SU-DHL-6 (cell line): ENCODE data around the gene KLHDC7B.

Experiments
- H2AFZ ChIP-seq: fragments of 200-600 bp; sonication (generic); 2 replicates; pipeline ENCODE4 v1.6.1; 2014; ENCODE audit warnings: low read depth, mild to moderate bottlenecking, moderate library complexity, mixed read lengths, antibody characterized with exemption, low read length; ENCODE audit not compliant: severe bottlenecking
- H3F3A ChIP-seq: fragments of 200-600 bp; shearing (Covaris generic); 2 replicates; pipeline ENCODE4 v1.6.0; 2016; ENCODE audit warnings: antibody characterized with exemption, mild to moderate bottlenecking; ENCODE audit not compliant: insufficient read depth
- H3K27ac ChIP-seq: fragments of 200-600 bp; sonication (generic); 2 replicates; pipeline ENCODE4 v1.5.1; 2016; ENCODE audit warnings: low read depth, mild to moderate bottlenecking, low read length, moderate library complexity, mixed read lengths
- H3K27me3 ChIP-seq: fragments of 200-600 bp; sonication (generic), shearing (Covaris generic); 2 replicates; pipeline ENCODE4 v1.6.0; 2014; ENCODE audit warnings: mild to moderate bottlenecking, low read length
- H3K36me3 ChIP-seq: fragments of 200-600 bp; sonication (generic); 2 replicates; pipeline ENCODE4 v1.6.1; 2014; ENCODE audit warnings: mild to moderate bottlenecking, low read length, mixed read lengths
- H3K4me2 ChIP-seq: fragments of 300-600, 200-600 bp; shearing (Covaris generic), sonication (generic); 2 replicates; pipeline ENCODE4 v1.6.0; 2014; ENCODE audit warnings: low read length, low read depth, mild to moderate bottlenecking; ENCODE audit not compliant: poor library complexity, severe bottlenecking
- H3K4me3 ChIP-seq: fragments of 200-600 bp; sonication (generic); 2 replicates; pipeline ENCODE4 v1.5.1; 2014; ENCODE audit warnings: antibody characterized with exemption, low read length, mild to moderate bottlenecking, mixed read lengths; ENCODE audit not compliant: insufficient read depth, poor library complexity, severe bottlenecking
- H3K79me2 ChIP-seq: fragments of 200-600 bp; sonication (generic); 2 replicates; pipeline ENCODE4 v1.6.1; 2014; ENCODE audit warnings: mild to moderate bottlenecking, low read length, moderate library complexity; ENCODE audit not compliant: insufficient read depth
- H3K9ac ChIP-seq: fragments of 200-600 bp; sonication (generic); 2 replicates; pipeline ENCODE4 v1.7.0; 2014; ENCODE audit warnings: mild to moderate bottlenecking, low read length
- H3K9me2 ChIP-seq: fragments of 200-600 bp; sonication (generic); replicated peaks from 2 replicates; pipeline ENCODE4 v1.6.1; 2014; ENCODE audit warnings: low read length; ENCODE audit not compliant: insufficient read depth
- H3K9me3 ChIP-seq: fragments of 200-600 bp; sonication (generic); 2 replicates; pipeline ENCODE4 v1.6.1; 2014; ENCODE audit warnings: low read length, mixed read lengths; ENCODE audit not compliant: insufficient read depth
- H4K20me1 ChIP-seq: fragments of 200-600 bp; sonication (generic); 2 replicates; pipeline ENCODE4 v1.6.1; 2014; ENCODE audit warnings: low read depth, mild to moderate bottlenecking, antibody characterized with exemption, low read length, moderate library complexity, mixed read lengths
- EZH2phosphoT487 ChIP-seq: fragments of 200-600 bp; sonication (generic), shearing (Covaris generic); conservative IDR thresholded peaks from 2 replicates; pipeline ENCODE4 v1.6.1; 2018; ENCODE audit warnings: mild to moderate bottlenecking, antibody characterized with exemption, low read length, moderate library complexity, mixed read lengths
- TF ChIP-seq, protein P1 (sequence below): fragments of 200-600 bp; sonication (generic); IDR thresholded peaks from one replicate; pipeline ENCODE4 v1.5.1; 2017; ENCODE audit warnings: antibody characterized with exemption, mild to moderate bottlenecking, low read length, moderate library complexity; ENCODE audit not compliant: insufficient read depth, poor library complexity, severe bottlenecking

KLHDC7B gene

DNA sequence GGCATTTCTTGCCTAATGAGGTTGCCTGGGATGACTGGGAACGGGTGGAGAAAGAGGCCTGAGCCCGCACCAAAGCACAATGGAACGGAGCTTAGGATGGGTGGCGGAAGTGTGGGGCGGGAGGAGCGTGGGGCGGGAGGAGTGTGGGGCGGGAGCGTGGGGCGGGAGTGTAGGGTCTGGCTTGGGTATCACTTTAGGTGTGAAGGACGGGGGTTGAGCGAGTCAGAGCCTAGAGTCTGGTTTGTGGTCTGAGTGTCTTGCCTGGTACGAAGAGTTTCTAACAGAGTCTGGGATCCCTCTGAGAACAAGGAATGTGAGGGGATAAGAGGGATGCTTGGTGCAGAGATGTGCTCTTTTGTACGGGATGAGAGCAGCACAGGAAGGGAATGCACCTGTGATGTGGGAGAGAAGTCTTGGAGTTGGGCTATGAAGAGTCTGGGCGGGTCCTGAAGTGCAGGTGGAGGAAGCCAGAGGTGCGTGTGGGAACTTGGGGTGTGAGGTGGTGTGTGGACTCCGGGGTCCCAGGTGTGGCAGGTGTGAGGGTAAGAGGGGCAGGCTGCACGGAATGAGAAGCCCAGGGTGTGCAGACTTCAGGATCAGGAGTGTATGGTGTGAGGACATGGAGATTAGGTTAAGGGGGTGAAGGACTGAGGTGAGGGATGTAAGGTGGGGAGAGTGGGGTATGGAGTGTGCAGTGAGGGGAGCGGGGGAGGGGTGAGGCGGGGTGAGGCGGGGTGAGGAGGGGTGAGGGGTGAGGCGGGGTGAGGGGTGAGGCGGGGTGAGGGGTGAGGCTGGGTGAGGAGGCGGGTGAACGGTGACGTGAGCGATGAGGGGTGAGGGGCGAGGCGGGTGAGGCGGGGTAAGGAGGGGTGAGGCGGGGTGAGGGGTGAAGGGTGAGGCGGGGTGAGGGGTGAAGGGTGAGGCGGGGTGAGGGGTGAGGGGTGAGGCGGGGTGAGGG is 16.0 kb downstream of the KLHDC7B start:
- TF ChIP-seq, protein P1, sequence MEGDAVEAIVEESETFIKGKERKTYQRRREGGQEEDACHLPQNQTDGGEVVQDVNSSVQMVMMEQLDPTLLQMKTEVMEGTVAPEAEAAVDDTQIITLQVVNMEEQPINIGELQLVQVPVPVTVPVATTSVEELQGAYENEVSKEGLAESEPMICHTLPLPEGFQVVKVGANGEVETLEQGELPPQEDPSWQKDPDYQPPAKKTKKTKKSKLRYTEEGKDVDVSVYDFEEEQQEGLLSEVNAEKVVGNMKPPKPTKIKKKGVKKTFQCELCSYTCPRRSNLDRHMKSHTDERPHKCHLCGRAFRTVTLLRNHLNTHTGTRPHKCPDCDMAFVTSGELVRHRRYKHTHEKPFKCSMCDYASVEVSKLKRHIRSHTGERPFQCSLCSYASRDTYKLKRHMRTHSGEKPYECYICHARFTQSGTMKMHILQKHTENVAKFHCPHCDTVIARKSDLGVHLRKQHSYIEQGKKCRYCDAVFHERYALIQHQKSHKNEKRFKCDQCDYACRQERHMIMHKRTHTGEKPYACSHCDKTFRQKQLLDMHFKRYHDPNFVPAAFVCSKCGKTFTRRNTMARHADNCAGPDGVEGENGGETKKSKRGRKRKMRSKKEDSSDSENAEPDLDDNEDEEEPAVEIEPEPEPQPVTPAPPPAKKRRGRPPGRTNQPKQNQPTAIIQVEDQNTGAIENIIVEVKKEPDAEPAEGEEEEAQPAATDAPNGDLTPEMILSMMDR, result no peak
- no peak for TF ChIP-seq EZH2phosphoT487
- H2AFZ ChIP-seq, result no peak overlapping the region
- H3K9ac ChIP-seq, result no peak overlapping the region
- H3K36me3 ChIP-seq, result no peaks in the 10 kb centered on the region
- no peak overlapping the region for H3K27ac ChIP-seq
- H3K9me3 ChIP-seq, result no peaks in the 10 kb centered on the region
- H3K79me2 ChIP-seq, result no peaks in the 10 kb centered on the region
- H4K20me1 ChIP-seq, result no peaks in the 10 kb centered on the region
- no peak overlapping the region for H3K4me2 ChIP-seq
- no peaks in the 10 kb centered on the region for H3K27me3 ChIP-seq
- peaks cover 3% of the 10 kb centered on the region; the same call in 1 of the 2 replicates for H3F3A ChIP-seq
- no peak overlapping the region for H3K4me3 ChIP-seq
- no peaks in the 10 kb centered on the region for H3K9me2 ChIP-seq

DNA sequence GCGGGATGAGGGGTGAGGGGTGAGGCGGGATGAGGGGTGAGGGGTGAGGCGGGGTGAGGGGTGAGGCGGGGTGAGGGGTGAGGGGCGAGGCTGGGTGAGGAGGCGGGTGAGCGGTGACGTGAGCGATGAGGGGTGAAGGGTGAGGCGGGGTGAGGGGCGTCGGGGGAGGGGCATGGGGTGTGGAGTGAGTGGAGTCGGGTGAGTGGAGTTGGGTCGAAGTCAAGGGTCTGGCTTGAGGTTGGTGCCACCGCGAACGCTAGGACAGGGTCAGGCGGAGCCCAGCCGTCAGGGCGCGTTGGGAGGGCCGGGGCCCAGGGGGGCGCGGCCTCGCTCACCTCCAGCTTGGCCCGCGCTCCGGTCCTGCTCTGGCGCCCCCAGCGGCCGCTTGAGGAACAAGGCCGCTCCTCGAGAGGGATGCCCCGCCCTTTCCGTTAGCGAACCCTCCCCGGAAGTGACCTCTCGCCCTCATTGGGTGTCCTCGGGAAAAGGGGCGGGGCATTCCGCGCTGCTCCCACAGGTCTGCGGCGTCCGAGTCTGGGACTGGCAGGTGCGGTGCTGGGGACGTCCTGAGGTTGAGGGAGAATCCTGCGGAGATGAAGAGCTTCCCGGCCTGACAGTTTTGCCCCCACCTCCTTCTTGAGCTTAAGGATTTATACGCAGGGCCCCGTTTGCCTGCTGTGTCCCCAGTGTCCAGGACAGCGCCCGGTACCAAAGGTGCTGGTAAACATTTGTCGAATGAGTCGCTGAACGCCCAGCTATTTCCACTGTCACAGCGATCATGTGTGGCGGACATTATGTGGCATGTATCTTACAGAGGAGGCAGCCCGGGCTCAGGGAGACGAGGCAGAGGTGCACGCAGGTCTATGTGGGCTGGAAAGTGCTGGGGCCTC is 17.1 kb downstream of the KLHDC7B start, which contains the start of gene SYCE3:
SYCE3 (minus strand) TSS at position 397 of the 890 bp plus-strand sequence. CDS start 6,514 bp downstream, outside the sequence.
- Histone ChIP-seq H3K9ac (peak within 1 kb of the TSS; percentile 58), H3F3A (peaks cover 3% of the 10 kb centered on the region; the same call in 1 of the 2 replicates), H2AFZ (peak within 1 kb of the TSS; percentile 78), H3K27me3 (no peaks in the 10 kb centered on the region), H3K79me2 (no peaks in the 10 kb centered on the region), H3K4me2 (peak within 1 kb of the TSS; percentile 75), H3K36me3 (no peaks in the 10 kb centered on the region; the same call in 1 of the 2 replicates), H3K9me3 (no peaks in the 10 kb centered on the region), H4K20me1 (no peaks in the 10 kb centered on the region), H3K9me2 (no peaks in the 10 kb centered on the region), H3K27ac (no peak within 1 kb of the TSS), H3K4me3 (peak within 1 kb of the TSS; percentile 50)
- TF ChIP-seq EZH2phosphoT487, result no peak
- TF ChIP-seq, protein P1, result peak; percentile 71

DNA sequence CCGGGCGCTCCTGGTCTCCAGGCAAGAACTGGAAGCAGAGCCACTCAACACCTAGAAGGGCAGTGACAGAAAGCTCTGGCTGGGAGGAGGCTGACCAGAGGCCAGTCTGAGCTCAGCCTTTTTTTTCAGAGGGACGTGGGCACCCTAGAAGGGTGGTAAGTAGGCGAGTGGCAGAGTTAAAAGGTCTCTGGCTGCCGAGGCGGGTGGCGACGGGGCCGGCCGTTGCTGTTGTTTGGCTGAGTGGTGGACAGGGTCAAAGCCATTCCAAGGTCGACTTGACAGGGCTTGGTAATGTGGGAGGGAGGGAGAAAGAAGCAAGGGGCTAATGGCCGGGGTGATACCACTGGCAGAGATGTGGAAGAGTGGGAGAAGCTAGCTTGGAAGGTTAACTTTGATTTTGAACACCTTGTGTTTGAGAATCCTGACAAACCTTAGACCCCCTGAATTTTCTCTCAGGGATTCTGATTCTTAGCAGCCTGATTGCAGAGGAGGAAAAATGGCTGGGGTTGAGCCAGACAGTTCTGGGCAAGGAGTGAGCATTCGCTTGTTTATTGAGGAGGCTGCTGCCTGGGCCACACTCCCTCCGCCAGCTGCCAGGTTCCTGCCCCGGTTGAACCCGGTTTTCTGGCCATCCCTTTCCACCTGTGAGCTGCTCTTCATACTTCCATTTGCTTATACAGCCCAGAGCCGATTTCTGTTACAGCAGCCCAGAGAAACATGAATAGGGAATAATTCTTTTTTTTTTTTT is 17.9 kb downstream of the KLHDC7B start:
- H3F3A ChIP-seq, result peaks cover 3% of the 10 kb centered on the region; the same call in 1 of the 2 replicates
- no peaks in the 10 kb centered on the region; the same call in 1 of the 2 replicates for H3K36me3 ChIP-seq
- H4K20me1 ChIP-seq, result no peaks in the 10 kb centered on the region
- no peaks in the 10 kb centered on the region for H3K27me3 ChIP-seq
- no peaks in the 10 kb centered on the region for H3K9me2 ChIP-seq
- no peaks in the 10 kb centered on the region for H3K9me3 ChIP-seq
- H3K9ac ChIP-seq, result peak overlapping the region; percentile 58
- no peaks in the 10 kb centered on the region for H3K79me2 ChIP-seq
- peak overlapping the region; percentile 50 for H3K4me3 ChIP-seq
- TF ChIP-seq, protein P1, result no peak
- no peak for TF ChIP-seq EZH2phosphoT487
- no peak overlapping the region for H3K27ac ChIP-seq
- H3K4me2 ChIP-seq, result peak overlapping the region; percentile 75
- H2AFZ ChIP-seq, result peak overlapping the region; percentile 78
